ENCODE data around the gene MYMK.

Gene MYMK

GRCh38 chr9:133514460-133515239 lies 10.1 kb downstream of the MYMK start:
- TF ChIP-seq POLR2A (IDR thresholded peaks at IDR 0.05; ENCODE audit: low read length) (peak; percentile 50), GATA1 (IDR thresholded peaks at IDR 0.05; ENCODE audit: low read depth, low read length) (no peak)
- no peak for DNase-seq

- no peak for TF ChIP-seq GATA1 (IDR thresholded peaks at IDR 0.05; ENCODE audit: low read depth, low read length)
- no peak for TF ChIP-seq POLR2A (IDR thresholded peaks at IDR 0.05; ENCODE audit: low read length)
- peak; percentile 13 to 19 for DNase-seq
Observed at GRCh38 chr9:133513214-133514100, 11.3 kb downstream of the MYMK start.

- DNase-seq, result no peak
- no peak for TF ChIP-seq POLR2A (IDR thresholded peaks at IDR 0.05; ENCODE audit: low read length)
- no peak for TF ChIP-seq GATA1 (IDR thresholded peaks at IDR 0.05; ENCODE audit: low read depth, low read length)
Observed at GRCh38 chr9:133512253-133513213, 12.2 kb downstream of the MYMK start.

- no peak for DNase-seq
Observed at GRCh38 chr9:133511607-133512006, 13.2 kb downstream of the MYMK start.

GRCh38 chr9:133510926-133511505 lies 13.7 kb downstream of the MYMK start:
- TF ChIP-seq POLR2A (IDR thresholded peaks at IDR 0.05; ENCODE audit: low read length), result no peak
- TF ChIP-seq GATA1 (IDR thresholded peaks at IDR 0.05; ENCODE audit: low read depth, low read length), result no peak

More at GRCh38 chr9:133511607-133512006, 13.2 kb downstream of the MYMK start:
- TF ChIP-seq GATA1 (IDR thresholded peaks at IDR 0.05; ENCODE audit: low read depth, low read length) (no peak), POLR2A (IDR thresholded peaks at IDR 0.05; ENCODE audit: low read length) (no peak)

GRCh38 chr9:133509179-133510083 lies 15.3 kb downstream of the MYMK start:
- TF ChIP-seq POLR2A (IDR thresholded peaks at IDR 0.05; ENCODE audit: low read length) (no peak), GATA1 (IDR thresholded peaks at IDR 0.05; ENCODE audit: low read depth, low read length) (no peak)
- no peak for DNase-seq

More at GRCh38 chr9:133510926-133511505, 13.7 kb downstream of the MYMK start:
- no peak for DNase-seq

- DNase-seq, result no peak
- TF ChIP-seq POLR2A (IDR thresholded peaks at IDR 0.05; ENCODE audit: low read length) (no peak), GATA1 (IDR thresholded peaks at IDR 0.05; ENCODE audit: low read depth, low read length) (no peak)
Observed at GRCh38 chr9:133508046-133508445, 16.7 kb downstream of the MYMK start.

GRCh38 chr9:133507246-133507965 lies 17.4 kb downstream of the MYMK start:
- no peak for DNase-seq

GRCh38 chr9:133506653-133507038 lies 18.1 kb downstream of the MYMK start:
- DNase-seq, result no peak

More at GRCh38 chr9:133507246-133507965, 17.4 kb downstream of the MYMK start:
- TF ChIP-seq GATA1 (IDR thresholded peaks at IDR 0.05; ENCODE audit: low read depth, low read length), result no peak
- TF ChIP-seq POLR2A (IDR thresholded peaks at IDR 0.05; ENCODE audit: low read length), result no peak

GRCh38 chr9:133505901-133506652 lies 18.7 kb downstream of the MYMK start:
- DNase-seq, result peak in 1 of 2 experiments; percentile 25
- TF ChIP-seq POLR2A (IDR thresholded peaks at IDR 0.05; ENCODE audit: low read length) (no peak), GATA1 (IDR thresholded peaks at IDR 0.05; ENCODE audit: low read depth, low read length) (no peak)

More at GRCh38 chr9:133506653-133507038, 18.1 kb downstream of the MYMK start:
- TF ChIP-seq POLR2A (IDR thresholded peaks at IDR 0.05; ENCODE audit: low read length) (no peak), GATA1 (IDR thresholded peaks at IDR 0.05; ENCODE audit: low read depth, low read length) (no peak)
